Renal cortex interstitium (tissue), 15 donors: ENCODE results near the gene ANKRA2. TPM values are rescaled to one million over a fixed set of nuclear protein-coding genes. Genes with fewer than 3 reads are reported as not detected.

Source experiments
- DNase-seq, 11 donors: peaks; one replicate each; pipeline ENCODE4 v3.0.0-alpha.2; 2013; ENCODE audit warnings: low read depth in 9 of 11, low spot score in 4 of 11; ENCODE audit errors: extremely low read depth in 1 of 11
- long read RNA-seq, 16 experiments: transcript quantifications; one replicate each; lab custom pipeline, GENCODE V29; 2026
- polyA plus RNA-seq, 3 donors: library from polyadenylated mRNA; unstranded; fragments of 120-200 nt; gene quantifications; one replicate each; pipeline ENCODE4 v1.2.1, GENCODE V29; 2013; ENCODE audit not compliant: insufficient read length in 3 of 3

ANKRA2 gene
- 10 to 100 TPM; 34.8 to 57.2 (median 51.8) TPM for polyA plus RNA-seq
- long read RNA-seq, donor 1, transcript ANKRA2-205 (2 exons, 573 nt), result major isoform, 9 of 13 reads
- long read RNA-seq, donor 1, partial matches to known transcripts, result 0 of 13 reads
- long read RNA-seq, donor 1, other reads (novel, unspliced or antisense), result 0 of 13 reads
- long read RNA-seq, donor 2, transcript ANKRA2-205 (2 exons, 573 nt), result major isoform, 5 of 11 reads
- long read RNA-seq, donor 2, partial matches to known transcripts, result 0 of 11 reads
- long read RNA-seq, donor 2, other reads (novel, unspliced or antisense), result 0 of 11 reads
- long read RNA-seq, donor 3, transcript ANKRA2-205 (2 exons, 573 nt), result major isoform, 13 of 30 reads
- long read RNA-seq, donor 3, transcript ANKRA2-201 (9 exons, 2,063 nt), result minor isoform, 6 of 30 reads
- long read RNA-seq, donor 3, transcript ANKRA2-208 (4 exons, 1,298 nt), result minor isoform, 6 of 30 reads
- long read RNA-seq, donor 3, partial matches to known transcripts, result 0 of 30 reads
- long read RNA-seq, donor 3, other reads (novel, unspliced or antisense), result 0 of 30 reads
- long read RNA-seq, donor 4, transcript ANKRA2-201 (9 exons, 2,063 nt), result minor isoform, 7 of 44 reads
- long read RNA-seq, donor 4, transcript ANKRA2-205 (2 exons, 573 nt), result major isoform, 27 of 44 reads
- long read RNA-seq, donor 4, partial matches to known transcripts, result 5 of 44 reads
- long read RNA-seq, donor 4, other reads (novel, unspliced or antisense), result 0 of 44 reads
- long read RNA-seq, donor 5, result 0 reads
- long read RNA-seq, donor 6, transcript ANKRA2-208 (4 exons, 1,298 nt), result minor isoform, 5 of 31 reads
- long read RNA-seq, donor 6, transcript ANKRA2-206 (2 exons, 447 nt), result minor isoform, 9 of 31 reads
- long read RNA-seq, donor 6, transcript ANKRA2-205 (2 exons, 573 nt), result major isoform, 11 of 31 reads
- long read RNA-seq, donor 6, partial matches to known transcripts, result 0 of 31 reads
- long read RNA-seq, donor 6, other reads (novel, unspliced or antisense), result 0 of 31 reads
- long read RNA-seq, donor 7, transcript ANKRA2-205 (2 exons, 573 nt), result minor isoform, 5 of 19 reads
- long read RNA-seq, donor 7, transcript ANKRA2-207 (4 exons, 730 nt), result major isoform, 7 of 19 reads
- long read RNA-seq, donor 7, partial matches to known transcripts, result 0 of 19 reads
- long read RNA-seq, donor 7, other reads (novel, unspliced or antisense), result 0 of 19 reads
- long read RNA-seq, donor 8, result 0 reads
- long read RNA-seq, donor 9, transcript ANKRA2-201 (9 exons, 2,063 nt), result minor isoform, 6 of 16 reads
- long read RNA-seq, donor 9, transcript ANKRA2-205 (2 exons, 573 nt), result major isoform, 7 of 16 reads
- long read RNA-seq, donor 9, partial matches to known transcripts, result 0 of 16 reads
- long read RNA-seq, donor 9, other reads (novel, unspliced or antisense), result 0 of 16 reads
- long read RNA-seq, donor 10, transcript ANKRA2-205 (2 exons, 573 nt), result major isoform, 11 of 25 reads
- long read RNA-seq, donor 10, transcript ANKRA2-201 (9 exons, 2,063 nt), result minor isoform, 8 of 25 reads
- long read RNA-seq, donor 10, transcript ANKRA2-206 (2 exons, 447 nt), result minor isoform, 5 of 25 reads
- long read RNA-seq, donor 10, partial matches to known transcripts, result 0 of 25 reads
- long read RNA-seq, donor 10, other reads (novel, unspliced or antisense), result 0 of 25 reads
- long read RNA-seq, donor 11, transcript ANKRA2-205 (2 exons, 573 nt), result major isoform, 9 of 20 reads
- long read RNA-seq, donor 11, partial matches to known transcripts, result 0 of 20 reads
- long read RNA-seq, donor 11, other reads (novel, unspliced or antisense), result 0 of 20 reads
- long read RNA-seq, donor 12, partial matches to known transcripts, result 0 of 13 reads
- long read RNA-seq, donor 12, other reads (novel, unspliced or antisense), result 0 of 13 reads
- long read RNA-seq, donor 13, result 0 reads
- long read RNA-seq, donor 14, transcript ANKRA2-201 (9 exons, 2,063 nt), result major isoform, 6 of 12 reads
- long read RNA-seq, donor 14, partial matches to known transcripts, result 0 of 12 reads
- long read RNA-seq, donor 14, other reads (novel, unspliced or antisense), result 0 of 12 reads
- long read RNA-seq, donor 15, partial matches to known transcripts, result 0 of 3 reads
- long read RNA-seq, donor 15, other reads (novel, unspliced or antisense), result 0 of 3 reads
- long read RNA-seq, donor 16, transcript ANKRA2-205 (2 exons, 573 nt), result major isoform, 47 of 97 reads
- long read RNA-seq, donor 16, transcript ANKRA2-208 (4 exons, 1,298 nt), result minor isoform, 13 of 97 reads
- long read RNA-seq, donor 16, transcript ANKRA2-206 (2 exons, 447 nt), result minor isoform, 15 of 97 reads
- long read RNA-seq, donor 16, transcript ANKRA2-201 (9 exons, 2,063 nt), result minor isoform, 21 of 97 reads
- long read RNA-seq, donor 16, partial matches to known transcripts, result 0 of 97 reads
- long read RNA-seq, donor 16, other reads (novel, unspliced or antisense), result 0 of 97 reads

GRCh38 chr5:73565139-73565968 is at the start of gene ANKRA2, which contains the start of gene UTP15:
Gene ANKRA2 (minus strand): TSS chr5:73565639. CDS start chr5:73562881, 2,758 bp downstream.
Gene UTP15 (plus strand): TSS chr5:73565743. CDS start chr5:73567345, 1,602 bp downstream.
- DNase-seq, result peak; percentile 96 to 100 (median 99)

- DNase-seq, result no peak
These were observed 49.6 kb upstream of the ANKRA2 start for GRCh38 chr5:73615085-73615484.

- no peak for DNase-seq
These were observed 47.4 kb upstream of the ANKRA2 start for GRCh38 chr5:73612799-73613198.

- DNase-seq, result no peak
These were observed 41.8 kb upstream of the ANKRA2 start for GRCh38 chr5:73607228-73607627.

GRCh38 chr5:73606206-73606753 is 40.8 kb upstream of the ANKRA2 start:
- no peak for DNase-seq

GRCh38 chr5:73605223-73606087 is 40.0 kb upstream of the ANKRA2 start:
- DNase-seq, result no peak

- no peak for DNase-seq
These were observed 38.6 kb upstream of the ANKRA2 start for GRCh38 chr5:73603998-73604397.

GRCh38 chr5:73599380-73599779 is 33.9 kb upstream of the ANKRA2 start:
- DNase-seq, result no peak

GRCh38 chr5:73596705-73597328 is 31.4 kb upstream of the ANKRA2 start:
- peak in 1 of 11 donors; percentile 4 for DNase-seq

GRCh38 chr5:73592551-73592950 is 27.1 kb upstream of the ANKRA2 start:
- no peak for DNase-seq

- DNase-seq, result no peak
These were observed 26.5 kb upstream of the ANKRA2 start for GRCh38 chr5:73591698-73592501.

GRCh38 chr5:73591102-73591695 is 25.8 kb upstream of the ANKRA2 start:
- peak; percentile 39 to 76 (median 66) for DNase-seq

GRCh38 chr5:73587923-73588322 is 22.5 kb upstream of the ANKRA2 start:
- no peak for DNase-seq
